ENCODE results near the gene NEGR1.

DNA sequence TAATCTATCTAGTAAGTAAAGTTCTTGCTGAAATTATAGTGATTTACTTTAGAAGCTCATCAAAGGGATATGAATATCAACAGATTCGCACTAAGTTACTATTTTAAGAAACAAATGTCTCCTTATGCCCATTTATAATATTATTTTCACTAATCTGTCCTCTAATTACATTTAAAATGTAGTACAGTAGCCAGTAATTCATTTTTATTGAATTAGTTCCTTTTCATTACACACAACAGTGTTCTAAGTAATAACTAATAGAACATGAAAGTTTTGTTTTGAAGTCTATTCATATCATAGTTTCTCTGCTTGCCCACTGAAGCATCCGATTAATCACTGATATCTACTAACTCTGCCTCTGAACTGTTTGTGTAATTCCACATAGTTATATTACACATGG is 225.8 kb downstream of the NEGR1 start:
- TF ChIP-seq, protein P1, sequence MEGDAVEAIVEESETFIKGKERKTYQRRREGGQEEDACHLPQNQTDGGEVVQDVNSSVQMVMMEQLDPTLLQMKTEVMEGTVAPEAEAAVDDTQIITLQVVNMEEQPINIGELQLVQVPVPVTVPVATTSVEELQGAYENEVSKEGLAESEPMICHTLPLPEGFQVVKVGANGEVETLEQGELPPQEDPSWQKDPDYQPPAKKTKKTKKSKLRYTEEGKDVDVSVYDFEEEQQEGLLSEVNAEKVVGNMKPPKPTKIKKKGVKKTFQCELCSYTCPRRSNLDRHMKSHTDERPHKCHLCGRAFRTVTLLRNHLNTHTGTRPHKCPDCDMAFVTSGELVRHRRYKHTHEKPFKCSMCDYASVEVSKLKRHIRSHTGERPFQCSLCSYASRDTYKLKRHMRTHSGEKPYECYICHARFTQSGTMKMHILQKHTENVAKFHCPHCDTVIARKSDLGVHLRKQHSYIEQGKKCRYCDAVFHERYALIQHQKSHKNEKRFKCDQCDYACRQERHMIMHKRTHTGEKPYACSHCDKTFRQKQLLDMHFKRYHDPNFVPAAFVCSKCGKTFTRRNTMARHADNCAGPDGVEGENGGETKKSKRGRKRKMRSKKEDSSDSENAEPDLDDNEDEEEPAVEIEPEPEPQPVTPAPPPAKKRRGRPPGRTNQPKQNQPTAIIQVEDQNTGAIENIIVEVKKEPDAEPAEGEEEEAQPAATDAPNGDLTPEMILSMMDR (conservative IDR thresholded peaks at IDR 0.05), result no peak
- TF ChIP-seq EZH2 (IDR thresholded peaks at IDR 0.05; ENCODE audit: low read depth), result no peak

Measured in PC-9 (cell line).